GM12878 (cell line): ENCODE measurements around the gene TJP1.

Source experiments
- EGR1 ChIP-seq, 2 experiments: IDR thresholded peaks; 1 replicate in 1 of 2; 2 replicates in 1 of 2; pipeline ENCODE4 v1.6.1; 2011 to 2012; ENCODE audit warnings: low read depth in 2 of 2, low read length in 2 of 2, borderline replicate concordance in 1 of 2, mild to moderate bottlenecking in 1 of 2, moderate library complexity in 1 of 2
- EP300 ChIP-seq, 2 experiments: fragments of 150-350 bp in 1 of 2; IDR thresholded peaks; 2 replicates each; pipeline ENCODE4 v1.6.1; 2011 to 2012; ENCODE audit warnings: low read depth in 2 of 2, low read length in 2 of 2, borderline replicate concordance in 1 of 2, improper control_type of control experiment in 1 of 2, inconsistent platforms in 1 of 2; ENCODE audit not compliant: control insufficient read depth in 1 of 2
- POLR2A ChIP-seq: IDR thresholded peaks from 2 replicates; pipeline ENCODE4 v1.6.1; 2011; ENCODE audit warnings: low read depth, mild to moderate bottlenecking, low read length
- RAD21 ChIP-seq: IDR thresholded peaks from 2 replicates; pipeline ENCODE4 v1.6.1; 2011; ENCODE audit warnings: mild to moderate bottlenecking, low read depth, low read length, moderate library complexity; ENCODE audit not compliant: insufficient read depth
- SP1 ChIP-seq: IDR thresholded peaks from one replicate; pipeline ENCODE4 v1.6.1; 2011; ENCODE audit warnings: low read depth, low read length
- SUZ12 ChIP-seq: fragments of 200-600 bp; sonication (generic); IDR thresholded peaks from one replicate; pipeline ENCODE4 v1.6.1; 2018; ENCODE audit warnings: antibody characterized with exemption, mild to moderate bottlenecking; ENCODE audit not compliant: unreplicated experiment
- TAF1 ChIP-seq: IDR thresholded peaks from 2 replicates; pipeline ENCODE4 v1.6.1; 2011; ENCODE audit warnings: mild to moderate bottlenecking, low read depth, low read length, borderline replicate concordance
- TF ChIP-seq, protein P1 (sequence below), 3 experiments: IDR thresholded peaks in 2 of 3; conservative IDR thresholded peaks in 1 of 3; 2 replicates each; pipeline ENCODE4 v1.5.1; 2011; ENCODE audit warnings: low read depth in 3 of 3, low read length in 3 of 3, mild to moderate bottlenecking in 3 of 3, control low read depth in 2 of 3, moderate library complexity in 2 of 3, inconsistent platforms in 1 of 3, mixed read lengths in 1 of 3; ENCODE audit not compliant: control insufficient read depth in 2 of 3, insufficient read depth in 1 of 3; ENCODE audit errors: extremely low read depth in 1 of 3

DNA sequence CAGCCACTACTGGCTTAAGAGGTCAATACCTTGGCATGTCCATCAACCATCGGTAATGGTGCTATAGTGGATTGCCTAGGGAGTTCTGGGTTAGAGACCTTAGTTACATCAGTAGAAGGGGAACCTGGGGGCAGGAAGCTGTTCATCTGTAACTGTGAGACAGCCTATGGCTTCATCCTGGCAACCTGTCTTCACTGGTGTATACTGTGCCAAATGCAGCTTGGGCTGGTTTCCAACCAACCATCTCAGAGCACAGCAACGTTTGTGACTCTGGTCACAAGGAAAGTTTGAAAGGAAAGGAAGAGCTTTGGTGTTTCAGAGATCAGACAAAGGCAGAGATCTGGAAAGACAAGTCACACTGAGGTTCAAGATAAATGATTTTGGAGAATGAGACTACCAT is 93.8 kb downstream of the TJP1 start:
- no peak for TF ChIP-seq TAF1
- no peak for TF ChIP-seq SP1
- TF ChIP-seq, protein P1, sequence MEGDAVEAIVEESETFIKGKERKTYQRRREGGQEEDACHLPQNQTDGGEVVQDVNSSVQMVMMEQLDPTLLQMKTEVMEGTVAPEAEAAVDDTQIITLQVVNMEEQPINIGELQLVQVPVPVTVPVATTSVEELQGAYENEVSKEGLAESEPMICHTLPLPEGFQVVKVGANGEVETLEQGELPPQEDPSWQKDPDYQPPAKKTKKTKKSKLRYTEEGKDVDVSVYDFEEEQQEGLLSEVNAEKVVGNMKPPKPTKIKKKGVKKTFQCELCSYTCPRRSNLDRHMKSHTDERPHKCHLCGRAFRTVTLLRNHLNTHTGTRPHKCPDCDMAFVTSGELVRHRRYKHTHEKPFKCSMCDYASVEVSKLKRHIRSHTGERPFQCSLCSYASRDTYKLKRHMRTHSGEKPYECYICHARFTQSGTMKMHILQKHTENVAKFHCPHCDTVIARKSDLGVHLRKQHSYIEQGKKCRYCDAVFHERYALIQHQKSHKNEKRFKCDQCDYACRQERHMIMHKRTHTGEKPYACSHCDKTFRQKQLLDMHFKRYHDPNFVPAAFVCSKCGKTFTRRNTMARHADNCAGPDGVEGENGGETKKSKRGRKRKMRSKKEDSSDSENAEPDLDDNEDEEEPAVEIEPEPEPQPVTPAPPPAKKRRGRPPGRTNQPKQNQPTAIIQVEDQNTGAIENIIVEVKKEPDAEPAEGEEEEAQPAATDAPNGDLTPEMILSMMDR (IDR thresholded peaks at IDR 0.05 in 2 of 3, conservative IDR thresholded peaks at IDR 0.05 in 1 of 3; ENCODE audit: control insufficient read depth in 2 of 3, extremely low read depth in 1 of 3, insufficient read depth in 1 of 3, low read depth in 3 of 3, low read length in 3 of 3), result no peak
- no peak for TF ChIP-seq RAD21
- no peak for TF ChIP-seq EGR1 (IDR thresholded peaks at IDR 0.05; ENCODE audit: borderline replicate concordance in 1 of 2, low read depth in 2 of 2, low read length in 2 of 2)
- TF ChIP-seq POLR2A, result no peak
- TF ChIP-seq SUZ12, result no peak
- no peak for TF ChIP-seq EP300 (IDR thresholded peaks at IDR 0.05; ENCODE audit: borderline replicate concordance in 1 of 2, control insufficient read depth in 1 of 2, low read depth in 2 of 2, low read length in 2 of 2)
